ENCODE measurements around the gene SLC6A3. TPM values are rescaled to one million over a fixed set of nuclear protein-coding genes. Genes with fewer than 3 reads are reported as not detected.
A peak's percentile ranks its signal among the peaks of the same experiment; 100 is the strongest.
"Not testable (repeated sequence)": the region's sequence is repeated elsewhere in the genome, so short reads cannot be mapped to it uniquely, and the experiment has no call there.

The SLC6A3 gene
- total RNA-seq, 2 donors from 2014 or later, result 0.10 to 0.19 TPM

- peak; percentile 71 for DNase-seq (ENCODE audit: low spot score)
- intact Hi-C loops (cut with DNase I), result no loop called here
Measured at GRCh38 chr5:1431021-1431811, 14.0 kb downstream of the SLC6A3 start.

DNA sequence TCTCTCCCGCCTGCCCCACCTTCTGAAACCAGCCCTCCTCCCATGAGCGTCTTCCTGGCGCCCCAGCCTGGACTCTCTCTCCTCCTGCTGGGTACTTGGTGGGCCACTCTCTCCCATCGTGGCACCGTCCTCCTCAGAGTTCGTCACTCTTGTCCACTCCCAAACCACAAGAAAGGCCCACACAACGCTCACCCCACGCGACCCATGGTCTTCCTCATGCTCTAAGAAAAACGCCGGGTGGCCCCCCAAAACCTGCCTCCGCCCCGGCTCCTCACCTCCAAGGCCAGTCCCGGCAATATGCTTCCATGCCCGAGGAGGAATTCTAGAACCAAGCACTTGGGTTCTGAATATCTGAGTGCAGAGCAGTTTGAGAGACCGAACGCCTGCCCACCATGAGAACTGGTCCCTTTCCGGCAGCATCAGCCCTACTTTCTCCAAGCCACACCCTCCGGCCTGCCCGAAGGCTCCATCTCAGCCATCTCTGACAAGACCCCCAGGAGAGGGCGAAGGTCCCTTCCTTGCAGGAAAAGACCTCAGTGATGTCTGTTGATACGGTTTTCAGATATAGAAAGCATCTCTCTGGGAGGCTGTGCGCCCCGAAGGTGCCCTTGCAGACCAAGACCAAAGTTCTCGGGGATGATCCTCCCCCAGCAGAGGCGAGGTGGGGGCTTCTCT lies 15.0 kb downstream of the SLC6A3 start:
- intact Hi-C loops (cut with DNase I), result no loop called here
- peak; percentile 64 for DNase-seq (ENCODE audit: low spot score)

DNA sequence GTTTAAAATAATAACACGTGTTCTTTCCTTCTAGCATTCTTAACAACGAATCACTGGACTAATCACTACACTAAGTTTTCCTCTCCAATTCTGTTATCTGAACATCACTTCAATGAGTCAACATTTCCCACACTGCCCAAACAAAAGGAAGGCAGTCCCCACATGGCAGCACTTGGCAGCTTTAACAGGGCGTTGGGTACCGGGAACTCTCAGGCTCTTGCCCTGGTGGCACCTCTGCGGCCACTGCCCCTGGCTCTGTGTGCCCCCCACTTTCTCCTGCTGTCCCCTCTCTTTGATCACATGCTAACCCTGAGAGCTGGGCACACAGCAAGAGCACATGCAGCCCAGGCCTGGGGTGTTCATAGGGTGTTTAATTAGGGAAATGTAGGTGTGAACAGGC lies 15.7 kb downstream of the SLC6A3 start:
- intact Hi-C loops (cut with DNase I), result no loop called here
- DNase-seq (ENCODE audit: low spot score), result peak; percentile 17

DNA sequence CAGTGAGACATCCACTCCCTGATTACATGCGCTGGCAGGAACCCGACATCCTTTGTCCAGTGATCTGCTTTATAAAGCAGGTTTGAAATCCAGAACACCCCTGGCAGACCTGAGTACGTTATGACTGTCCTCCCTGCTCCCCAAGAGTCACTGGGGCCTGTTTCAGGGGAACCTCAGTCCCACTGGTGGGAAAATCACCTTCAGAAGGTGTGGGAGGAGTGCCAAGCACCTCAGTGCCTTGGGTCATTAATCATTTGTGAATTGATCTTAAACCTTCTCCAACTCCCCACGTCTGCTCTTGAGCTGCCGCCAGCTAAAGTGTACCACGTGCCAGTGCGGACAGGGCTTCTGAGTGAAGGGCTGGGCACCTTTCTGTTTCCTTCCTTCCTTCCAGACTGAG lies 16.2 kb downstream of the SLC6A3 start:
- intact Hi-C loops (cut with DNase I), result no loop called here
- DNase-seq (ENCODE audit: low spot score), result peak; percentile 31

DNA sequence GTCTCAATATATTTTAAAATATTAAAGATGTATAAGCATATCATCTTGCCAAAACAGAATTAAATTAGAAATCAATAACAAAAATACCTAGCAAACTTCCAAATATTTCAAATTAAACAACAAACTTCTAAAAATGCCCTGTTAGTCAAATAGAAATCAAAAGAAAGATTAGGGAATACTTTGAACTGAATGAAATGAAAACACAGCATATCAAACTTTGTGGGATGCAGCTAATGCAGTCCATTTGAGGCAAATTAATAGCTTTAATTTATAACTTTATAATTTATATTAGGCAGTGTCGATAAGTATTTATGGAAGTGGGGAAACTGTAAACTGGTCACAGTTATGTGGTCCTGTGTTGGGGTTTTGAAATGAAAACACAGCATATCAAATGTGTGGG lies 17.1 kb downstream of the SLC6A3 start:
- intact Hi-C loops (cut with DNase I), result no loop called here
- DNase-seq (ENCODE audit: low spot score), result no peak

GRCh38 chr5:1424716-1425115 lies 20.5 kb downstream of the SLC6A3 start:
- no peak for DNase-seq (ENCODE audit: low spot score)
- intact Hi-C loops (cut with DNase I), result no loop called here

DNA sequence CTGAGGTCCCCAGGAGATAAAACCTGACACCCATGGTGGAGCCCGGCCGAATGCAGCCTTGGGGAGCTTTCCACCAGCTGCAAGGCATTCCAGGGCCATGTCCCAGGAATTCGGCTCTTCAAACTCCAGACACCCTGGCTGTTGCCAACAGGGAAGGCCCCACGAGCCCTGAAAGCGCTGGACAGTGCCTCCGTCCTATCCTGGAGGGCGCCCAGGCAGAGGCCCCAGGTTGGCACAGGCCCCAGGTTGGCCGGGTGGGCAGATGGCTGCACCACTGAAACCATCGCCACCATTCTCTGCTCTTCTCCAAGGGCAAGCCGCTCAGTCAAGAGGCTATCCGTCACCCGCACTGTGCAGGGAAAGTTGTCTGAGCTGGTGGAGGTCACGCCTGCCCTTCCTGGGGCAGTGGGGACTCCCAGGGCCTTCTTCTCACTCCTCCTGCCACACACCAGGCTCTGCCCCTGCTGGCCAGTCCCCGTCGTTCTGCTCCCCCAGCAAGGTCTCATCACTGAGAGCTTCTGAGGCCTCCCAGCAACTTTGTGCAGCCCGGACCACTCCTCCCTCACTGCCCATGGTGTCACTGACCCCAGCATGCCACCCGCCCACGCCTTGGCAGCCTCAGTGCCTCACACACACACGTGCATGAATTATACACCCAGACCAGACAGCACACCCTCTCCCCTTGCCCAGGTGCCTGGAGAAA lies 21.2 kb downstream of the SLC6A3 start:
- intact Hi-C loops (cut with DNase I), result no loop called here
- peak; percentile 70 for DNase-seq (ENCODE audit: low spot score)

DNA sequence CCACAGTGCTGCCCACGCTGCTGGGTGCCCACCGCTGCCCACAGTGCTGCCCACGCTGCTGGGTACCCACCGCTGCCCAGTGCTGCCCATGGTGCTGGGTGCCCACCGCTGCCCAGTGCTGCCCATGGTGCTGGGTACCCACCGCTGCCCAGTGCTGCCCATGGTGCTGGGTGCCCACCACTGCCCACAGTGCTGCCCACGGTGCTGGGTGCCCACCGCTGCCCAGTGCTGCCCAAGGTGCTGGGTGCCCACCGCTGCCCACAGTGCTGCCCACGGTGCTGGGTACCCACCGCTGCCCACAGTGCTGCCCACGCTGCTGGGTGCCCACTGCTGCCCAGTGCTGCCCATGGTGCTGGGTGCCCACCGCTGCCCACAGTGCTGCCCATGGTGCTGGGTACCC lies 22.7 kb downstream of the SLC6A3 start:
- intact Hi-C loops (cut with DNase I), result not testable (repeated sequence)
- DNase-seq (ENCODE audit: low spot score), result peak; percentile 6

DNA sequence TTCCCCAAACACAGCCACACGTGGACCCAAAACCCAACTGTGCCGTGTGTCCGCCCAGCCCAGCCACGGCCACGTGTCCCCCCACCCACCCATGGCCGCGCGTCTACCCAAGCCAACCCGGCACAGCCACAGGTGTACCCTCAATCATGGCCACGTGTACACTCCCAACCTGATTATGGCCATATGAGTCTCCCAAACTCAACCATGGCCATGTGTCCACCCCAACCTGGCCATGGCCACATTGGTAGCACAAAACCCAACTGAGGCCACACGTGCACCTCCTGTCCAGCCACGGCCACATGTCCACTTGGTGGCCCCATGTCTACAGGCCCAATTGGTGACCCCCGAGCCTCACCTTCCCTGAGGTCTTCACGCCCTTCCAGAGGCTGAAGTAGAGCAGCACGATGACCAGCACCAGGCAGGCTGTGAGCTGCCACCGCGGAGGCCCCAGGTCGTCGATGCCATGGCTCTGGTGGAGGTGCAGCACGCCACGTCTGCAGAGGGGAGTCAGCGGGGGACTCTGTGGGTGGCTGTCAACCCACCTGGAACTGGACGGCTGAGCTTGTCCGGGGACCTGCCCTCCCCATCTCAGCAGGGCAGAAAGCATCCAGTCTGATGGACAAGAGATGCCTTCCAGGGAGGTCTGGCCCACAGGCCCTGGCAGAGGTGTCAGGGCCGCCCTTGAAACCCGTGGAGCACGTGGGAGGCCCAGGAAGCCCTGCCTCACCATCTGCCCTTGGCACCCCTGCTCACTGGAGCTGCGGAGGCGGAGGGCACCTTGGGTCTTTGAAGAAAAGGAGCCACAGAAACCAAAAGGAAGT lies 23.5 kb downstream of the SLC6A3 start:
- intact Hi-C loops (cut with DNase I), result no loop called here
- peak; percentile 74 for DNase-seq (ENCODE audit: low spot score)

GRCh38 chr5:1420211-1421195 lies 24.7 kb downstream of the SLC6A3 start:
- intact Hi-C loops (cut with DNase I), result no loop called here
- DNase-seq (ENCODE audit: low spot score), result peak; percentile 76

DNA sequence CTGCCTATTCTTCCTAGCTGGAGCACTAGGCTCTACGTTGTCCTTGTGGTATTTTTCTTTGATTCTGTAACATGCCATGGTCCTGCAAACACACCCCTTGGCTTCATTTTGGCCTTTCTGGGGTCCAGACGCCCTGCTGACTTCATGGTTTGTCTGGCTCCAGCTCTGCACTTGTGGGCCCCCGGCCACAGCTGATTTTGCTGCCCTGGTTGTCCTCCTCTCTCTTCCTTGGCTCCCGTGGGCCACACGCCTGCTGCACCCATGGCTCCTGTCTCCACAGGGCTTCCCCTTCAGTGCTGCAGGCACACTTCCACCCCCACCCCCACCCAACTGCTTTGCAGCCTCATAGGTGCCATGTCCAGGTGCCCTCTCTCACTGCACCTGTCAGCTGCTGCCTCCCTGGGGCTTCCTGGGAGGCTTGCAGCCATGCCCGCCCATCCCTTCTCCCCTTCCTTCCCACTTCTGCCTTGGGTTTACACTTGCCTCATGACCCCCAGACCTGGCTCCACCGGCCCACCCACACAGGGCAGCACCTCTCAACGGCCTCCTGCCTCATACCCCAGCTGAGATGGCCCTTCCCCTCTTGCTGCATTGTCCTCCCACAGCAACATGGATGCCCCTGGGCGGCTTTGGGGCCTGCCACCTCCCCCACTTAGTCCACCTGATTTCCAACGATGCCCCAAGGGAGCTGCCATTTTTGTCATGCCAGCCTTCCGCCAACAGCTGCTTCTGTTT lies 25.6 kb downstream of the SLC6A3 start:
- DNase-seq (ENCODE audit: low spot score), result peak; percentile 72

GRCh38 chr5:1418921-1419280 lies 26.3 kb downstream of the SLC6A3 start:
- peak; percentile 4 for DNase-seq (ENCODE audit: low spot score)
- intact Hi-C loops (cut with DNase I), result no loop called here

More for the DNA sequence above, 25.6 kb downstream of the SLC6A3 start:
- intact Hi-C loops (cut with DNase I), result no loop called here

GRCh38 chr5:1418238-1418920 lies 26.9 kb downstream of the SLC6A3 start:
- intact Hi-C loops (cut with DNase I), result no loop called here
- no peak for DNase-seq (ENCODE audit: low spot score)

- intact Hi-C loops (cut with DNase I), result no loop called here
- peak; percentile 59 for DNase-seq (ENCODE audit: low spot score)
Measured at GRCh38 chr5:1417586-1418225, 27.5 kb downstream of the SLC6A3 start.

DNA sequence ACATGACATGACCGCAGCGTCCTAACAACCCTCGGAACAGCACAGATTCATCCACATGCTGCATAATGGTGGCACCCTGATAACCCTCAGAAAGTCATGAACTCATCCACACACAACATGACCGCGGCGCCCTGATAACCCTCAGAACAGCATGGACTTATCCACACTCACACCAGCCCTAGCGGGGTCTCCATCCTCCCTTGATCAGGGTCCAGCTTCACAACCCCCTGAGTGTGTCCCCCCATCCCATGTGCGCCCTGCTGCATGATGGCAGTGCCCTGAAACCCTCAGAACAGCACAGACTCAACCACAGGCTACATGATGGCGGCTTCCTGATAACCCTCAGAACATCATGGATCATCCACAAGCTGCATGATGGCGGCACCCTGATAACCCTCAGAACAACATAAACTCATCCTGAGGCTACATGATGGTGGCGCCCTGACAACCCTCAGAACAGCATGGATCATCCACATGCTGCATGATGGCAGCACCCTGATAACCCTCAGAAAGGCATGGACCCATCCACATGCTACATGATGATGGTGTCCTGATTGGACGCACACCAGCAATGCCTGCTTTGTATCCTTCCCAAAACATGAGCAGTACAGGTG lies 28.3 kb downstream of the SLC6A3 start:
- intact Hi-C loops (cut with DNase I), result no loop called here
- DNase-seq (ENCODE audit: low spot score), result peak; percentile 66

GRCh38 chr5:1415626-1416360 lies 29.4 kb downstream of the SLC6A3 start:
- peak; percentile 66 for DNase-seq (ENCODE audit: low spot score)
- intact Hi-C loops (cut with DNase I), result no loop called here

Measured in posterior vena cava (tissue), 2 donors.